ENCODE data around the gene SH3RF3.
A peak's percentile ranks its signal among the peaks of the same experiment; 100 is the strongest.

The SH3RF3 gene

GRCh38 chr2:109203246-109204011 lies 74.4 kb downstream of the SH3RF3 start:
- no peak for DNase-seq
- no peak for ATAC-seq

GRCh38 chr2:109204412-109204811 lies 75.4 kb downstream of the SH3RF3 start:
- DNase-seq (no peak), ATAC-seq (no peak)

- DNase-seq (no peak), ATAC-seq (no peak)
Measured at GRCh38 chr2:109205447-109205846, 76.4 kb downstream of the SH3RF3 start.

GRCh38 chr2:109206569-109207146 lies 77.7 kb downstream of the SH3RF3 start:
- ATAC-seq (no peak), DNase-seq (no peak)

GRCh38 chr2:109207176-109207575 lies 78.2 kb downstream of the SH3RF3 start:
- DNase-seq (no peak), ATAC-seq (no peak)

GRCh38 chr2:109208071-109208950 lies 79.3 kb downstream of the SH3RF3 start:
- DNase-seq (no peak), ATAC-seq (no peak)

GRCh38 chr2:109208951-109209335 lies 79.9 kb downstream of the SH3RF3 start:
- ATAC-seq (no peak), DNase-seq (no peak)

GRCh38 chr2:109209412-109209811 lies 80.4 kb downstream of the SH3RF3 start:
- ATAC-seq (no peak), DNase-seq (no peak)

- ATAC-seq: no peak
Measured at GRCh38 chr2:109209941-109210340, 80.9 kb downstream of the SH3RF3 start.

GRCh38 chr2:109210431-109211200 lies 81.6 kb downstream of the SH3RF3 start:
- ATAC-seq (no peak), DNase-seq (no peak)

More at GRCh38 chr2:109209941-109210340, 80.9 kb downstream of the SH3RF3 start:
- no peak for DNase-seq

GRCh38 chr2:109211315-109211714 lies 82.3 kb downstream of the SH3RF3 start:
- DNase-seq (no peak), ATAC-seq (no peak)

GRCh38 chr2:109212836-109213563 lies 84.0 kb downstream of the SH3RF3 start:
- no peak for ATAC-seq

GRCh38 chr2:109213646-109214433 lies 84.8 kb downstream of the SH3RF3 start:
- peak; percentile 73 for DNase-seq
- ATAC-seq: peak; percentile 78

More at GRCh38 chr2:109212836-109213563, 84.0 kb downstream of the SH3RF3 start:
- DNase-seq: no peak

GRCh38 chr2:109214651-109215371 lies 85.8 kb downstream of the SH3RF3 start:
- DNase-seq (peak; percentile 50), ATAC-seq (peak; percentile 51)

- DNase-seq (no peak), ATAC-seq (no peak)
Measured at GRCh38 chr2:109215866-109216265, 86.9 kb downstream of the SH3RF3 start.

- no peak for ATAC-seq
- DNase-seq: no peak
Measured at GRCh38 chr2:109216332-109216731, 87.3 kb downstream of the SH3RF3 start.

GRCh38 chr2:109217362-109218086 lies 88.5 kb downstream of the SH3RF3 start:
- DNase-seq (no peak), ATAC-seq (no peak)

GRCh38 chr2:109218087-109218791 lies 89.2 kb downstream of the SH3RF3 start:
- ATAC-seq: no peak
- no peak for DNase-seq

- ATAC-seq (no peak), DNase-seq (no peak)
Measured at GRCh38 chr2:109218792-109219126, 89.8 kb downstream of the SH3RF3 start.

All from stimulated activated naive CD8-positive, alpha-beta T cell treated with anti-CD3 and anti-CD28 coated beads, Interleukin-15, Interleukin-2, amounts not matched to agents 100 U/mL and 50 U/mL, for 24 hours (primary cell).